H1 (cell line): Measurements from ENCODE around the gene ST8SIA4.

Experiments
- CTCF ChIP-seq, 3 experiments: IDR thresholded peaks; 1 replicate in 2 of 3; 2 replicates in 1 of 3; pipeline versions ENCODE4 v1.5.1 to v1.6.1; 2011; ENCODE audit warnings: low read length in 3 of 3, mild to moderate bottlenecking in 3 of 3, inconsistent platforms in 2 of 3, low read depth in 1 of 3, moderate library complexity in 1 of 3; ENCODE audit not compliant: insufficient read depth in 1 of 3; ENCODE audit errors: control extremely low read depth in 1 of 3
- EP300 ChIP-seq, 2 experiments: IDR thresholded peaks; 1 replicate in 1 of 2; 2 replicates in 1 of 2; pipeline ENCODE4 v1.6.1; 2011 to 2012; ENCODE audit warnings: low read depth in 2 of 2, low read length in 2 of 2, mild to moderate bottlenecking in 2 of 2, borderline replicate concordance in 1 of 2, inconsistent platforms in 1 of 2, moderate library complexity in 1 of 2
- POLR2AphosphoS5 ChIP-seq: IDR thresholded peaks from 2 replicates; pipeline ENCODE4 v1.6.1; 2011; ENCODE audit warnings: low read depth, low read length
- SIRT6 ChIP-seq: IDR thresholded peaks from one replicate; pipeline ENCODE4 v1.7.1; 2012; ENCODE audit warnings: low read length, inconsistent platforms

- no peak for TF ChIP-seq SIRT6
- no peak for TF ChIP-seq CTCF (IDR thresholded peaks at IDR 0.05; ENCODE audit: control extremely low read depth in 1 of 3, insufficient read depth in 1 of 3, low read depth in 1 of 3, low read length in 3 of 3)
- TF ChIP-seq POLR2AphosphoS5, result no peak
- TF ChIP-seq EP300 (IDR thresholded peaks at IDR 0.05; ENCODE audit: borderline replicate concordance in 1 of 2, low read depth in 2 of 2, low read length in 2 of 2), result no peak
Observed at GRCh38 chr5:100762995-100763394, 140.1 kb downstream of the ST8SIA4 start.
